NB4 (cell line): Measurements from ENCODE around the gene STXBP1.

Source experiments
- DNase-seq: peaks from one replicate; pipeline ENCODE4 v3.0.0; 2010; ENCODE audit warnings: low read depth
- H3K4me3 ChIP-seq: one replicate; pipeline ENCODE4 v1.5.1; 2011; ENCODE audit warnings: mild to moderate bottlenecking, low read depth, low read length, moderate library complexity
- CTCF ChIP-seq: IDR thresholded peaks from one replicate; pipeline ENCODE4 v1.5.1; 2012; ENCODE audit warnings: low read depth, low read length
- MAX ChIP-seq: IDR thresholded peaks from 2 replicates; pipeline ENCODE4 v1.6.1; 2011; ENCODE audit warnings: low read depth, low read length
- MYC ChIP-seq: IDR thresholded peaks from 2 replicates; pipeline ENCODE4 v1.6.1; 2011; ENCODE audit warnings: low read depth, low read length
- POLR2A ChIP-seq: IDR thresholded peaks from 2 replicates; pipeline ENCODE4 v1.6.1; 2011; ENCODE audit warnings: mild to moderate bottlenecking; ENCODE audit not compliant: insufficient read length; ENCODE audit errors: extremely low read depth

Gene STXBP1

GRCh38 chr9:127585161-127585819, 26.8 kb upstream of the STXBP1 start:
- no peak for DNase-seq
- H3K4me3 ChIP-seq = no peak overlapping the region
- TF ChIP-seq CTCF (no peak), POLR2A (no peak), MAX (no peak), MYC (no peak)

- no peak for TF ChIP-seq MAX
- TF ChIP-seq POLR2A = no peak
- no peak for TF ChIP-seq MYC
- TF ChIP-seq CTCF = no peak
- no peak for DNase-seq
- H3K4me3 ChIP-seq = no peak overlapping the region
Measured at GRCh38 chr9:127586096-127586495, 26.0 kb upstream of the STXBP1 start.

DNA sequence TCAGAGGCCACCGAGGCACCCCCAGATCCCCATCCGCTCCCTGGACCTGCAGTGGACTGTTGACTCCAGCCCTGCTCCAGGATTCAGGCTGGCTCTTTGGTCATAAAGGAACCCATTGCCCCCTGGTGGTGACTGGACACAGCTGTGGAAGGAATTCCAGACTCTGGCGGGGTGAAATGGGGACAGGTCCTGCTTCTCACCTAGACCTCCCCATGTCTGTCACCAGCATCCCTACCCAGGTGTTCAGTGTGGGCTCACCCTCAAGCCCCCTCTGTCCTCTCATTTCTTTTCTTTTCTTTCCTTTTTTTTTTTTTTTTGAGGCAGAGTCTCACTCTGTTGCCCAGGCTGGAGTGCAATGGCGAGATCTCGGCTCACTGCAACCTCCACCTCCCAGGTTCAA, 25.5 kb upstream of the STXBP1 start:
- TF ChIP-seq MAX = 0 out of 2 replicates have a peak, but pooled peaks have one; percentile 8
- TF ChIP-seq MYC = no peak
- peak; percentile 84 for TF ChIP-seq CTCF
- no peak for TF ChIP-seq POLR2A
- no peak overlapping the region for H3K4me3 ChIP-seq
- peak; percentile 76 for DNase-seq

GRCh38 chr9:127587966-127588365, 24.1 kb upstream of the STXBP1 start:
- TF ChIP-seq MYC (no peak), POLR2A (no peak), CTCF (no peak), MAX (no peak)
- no peak overlapping the region for H3K4me3 ChIP-seq
- DNase-seq = no peak

DNA sequence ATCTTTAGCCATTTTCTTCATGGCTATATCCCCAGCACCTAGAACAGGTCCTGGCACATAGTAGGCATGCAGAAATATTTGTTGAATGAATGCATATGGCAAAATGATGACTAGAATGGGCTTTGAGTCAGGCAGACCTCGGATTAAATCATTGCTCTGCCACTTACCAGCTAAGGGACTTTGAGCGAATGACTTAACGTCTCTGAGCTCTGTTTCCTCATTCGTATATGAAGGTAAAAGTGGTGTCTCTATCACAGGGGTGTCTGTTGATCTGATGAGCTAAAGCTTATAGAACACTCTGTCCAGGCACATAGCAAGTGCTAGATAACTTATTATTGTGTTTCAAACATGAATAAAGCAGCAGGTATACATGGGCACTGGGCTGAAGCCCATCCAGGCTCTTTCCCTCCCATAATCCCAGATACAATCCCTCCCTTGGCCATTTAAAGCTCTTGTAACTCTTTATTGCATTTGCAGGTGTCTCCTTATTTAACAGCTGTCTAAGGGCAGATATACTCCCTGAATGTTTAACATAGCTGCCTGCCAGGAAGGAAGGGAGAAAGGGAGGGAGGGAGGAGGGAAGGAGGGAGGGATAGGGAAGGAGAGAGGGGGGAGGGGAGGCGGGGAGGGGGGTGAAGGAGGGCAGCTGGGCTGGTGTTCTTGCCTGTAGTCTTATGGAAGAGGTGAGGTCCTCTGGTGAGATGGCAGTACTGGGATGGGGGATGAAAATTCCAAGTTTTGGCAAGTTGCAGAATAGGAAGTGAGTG, 23.2 kb upstream of the STXBP1 start:
- no peak for DNase-seq
- H3K4me3 ChIP-seq = no peak overlapping the region
- TF ChIP-seq POLR2A = no peak
- TF ChIP-seq MYC = no peak
- no peak for TF ChIP-seq CTCF
- no peak for TF ChIP-seq MAX
